ENCODE results near the gene TXNRD3. TPM values are rescaled to one million over a fixed set of nuclear protein-coding genes. Genes with fewer than 3 reads are reported as not detected.

Gene TXNRD3
- total and polyA plus RNA-seq, 2 of the 4 experiments (the other 2 are of a cell fraction), result 3.9 to 8.4 TPM

GRCh38 chr3:126606001-126606400, 48.9 kb downstream of the TXNRD3 start:
- Histone ChIP-seq H2AK9ac (replicated peaks; ENCODE audit: low read depth, low read length, poor library complexity) (no peak overlapping the region), H3K9me3 (ENCODE audit: control insufficient read depth, insufficient read depth, low read length) (no peaks in the 10 kb centered on the region), H4K8ac (ENCODE audit: low read depth in 2 of 2, low read length in 2 of 2) (no peak overlapping the region), H3K4me2 (ENCODE audit: low read depth, low read length) (no peak overlapping the region), H3K79me1 (ENCODE audit: low read depth in 1 of 2, low read length in 2 of 2) (no peaks in the 10 kb centered on the region), H3K27ac (ENCODE audit: insufficient read depth, low read length) (no peak overlapping the region), H3K9ac (ENCODE audit: low read depth, low read length) (no peak overlapping the region), H3K18ac (ENCODE audit: low read depth, low read length) (no peak overlapping the region), H3K14ac (replicated peaks; ENCODE audit: low read depth, low read length) (no peak overlapping the region), H3K4me1 (ENCODE audit: control insufficient read depth, insufficient read depth, low read length) (peaks cover 2% of the 10 kb centered on the region; the same call in 1 of the 2 replicates), H2AK5ac (ENCODE audit: low read depth, low read length) (no peak overlapping the region), H4K20me1 (ENCODE audit: insufficient read depth, low read length) (no peaks in the 10 kb centered on the region), H2BK120ac (ENCODE audit: low read depth, low read length) (no peak overlapping the region), H3K9me1 (ENCODE audit: insufficient read depth, low read length) (peaks cover 5% of the 10 kb centered on the region; the same call in 1 of the 2 replicates), H3K27me3 (ENCODE audit: control insufficient read depth, insufficient read depth, low read length) (0 out of 2 replicates have a peak, but pooled peaks cover 2% of the 10 kb centered on the region), H4K5ac (ENCODE audit: low read depth, low read length) (no peak overlapping the region), H2AFZ (replicated peaks; ENCODE audit: low read length, poor library complexity) (no peak overlapping the region), H3K36me3 (ENCODE audit: control insufficient read depth, insufficient read depth, low read length) (peaks cover 9% of the 10 kb centered on the region), H3K4me3 (ENCODE audit: insufficient read depth, low read depth, low read length) (no peak overlapping the region), H3K56ac (ENCODE audit: extremely low read depth, insufficient read depth, low read length) (no peak overlapping the region), H3K23ac (ENCODE audit: low read depth, low read length) (no peak overlapping the region), H2BK15ac (ENCODE audit: low read depth, low read length) (no peak overlapping the region), H3K4ac (ENCODE audit: low read depth, low read length) (no peak overlapping the region), H2BK20ac (ENCODE audit: low read depth, low read length) (no peak overlapping the region), H4K91ac (ENCODE audit: insufficient read depth, low read depth, low read length) (no peak overlapping the region; the same call in 1 of the 2 replicates), H2BK5ac (ENCODE audit: low read depth, low read length, poor library complexity, severe bottlenecking) (no peak overlapping the region)
- dilution Hi-C loops (cut with HindIII; ENCODE audit: low sequenced_read_pairs, unreplicated experiment) (no loop called here), intact Hi-C loops (cut with micrococcal nuclease) (no loop called here), in situ Hi-C loops (cut with MboI; ENCODE audit: low sequenced_read_pairs) (no loop called here)
- no TSS peak for BruUV-seq (replicated peaks)
- no peak for DNase-seq
- CTCF ChIA-PET, result no interaction called here
- WGBS, 2 experiments (ENCODE audit: extremely low coverage in 2 of 2, insufficient read length in 1 of 2), result 100% methylated on average over 1 of the region's 3 CpGs; no CpG with 5 or more reads in 1 of the 2 experiments
- no peak for TF ChIP-seq ELK1 (IDR thresholded peaks at IDR 0.05; ENCODE audit: borderline replicate concordance, low read depth, low read length)
- no peak for TF ChIP-seq MAFK (IDR thresholded peaks at IDR 0.05; ENCODE audit: low read depth, low read length)
- no peak for TF ChIP-seq BHLHE40 (IDR thresholded peaks at IDR 0.05; ENCODE audit: low read depth, low read length)
- TF ChIP-seq RCOR1 (IDR thresholded peaks at IDR 0.05; ENCODE audit: insufficient replicate concordance, low read length), result no peak
- no peak for TF ChIP-seq RFX5 (IDR thresholded peaks at IDR 0.05; ENCODE audit: low read depth, low read length)
- no peak for TF ChIP-seq CTCF (conservative IDR thresholded peaks at IDR 0.05; ENCODE audit: low read depth, low read length)
- TF ChIP-seq NFE2L2 (IDR thresholded peaks at IDR 0.05; ENCODE audit: low read depth, low read length), result no peak
- no peak for TF ChIP-seq RAD21 (IDR thresholded peaks at IDR 0.05; ENCODE audit: low read length)
- TF ChIP-seq MAZ (IDR thresholded peaks at IDR 0.05; ENCODE audit: borderline replicate concordance, low read depth, low read length), result no peak
- TF ChIP-seq CEBPB (IDR thresholded peaks at IDR 0.05; ENCODE audit: low read depth, low read length), result no peak
- ATAC-seq (ENCODE audit: low read depth), result no peak
- POLR2A ChIA-PET (ENCODE audit: unreplicated experiment), result no interaction called here
